SK-N-SH treated with all-trans-retinoic acid at 6 μM for 48 hours (cell line): Measurements from ENCODE around the gene NDUFS8.

ENCODE experiments used
- ATAC-seq: fragments of 200-7000 bp; cut with Tn5 transposase; 3 replicates; pipeline ENCODE4 v1.9.1; 2020; ENCODE audit warnings: mild to moderate bottlenecking, moderate library complexity
- ARNTL ChIP-seq: fragments of 450-650 bp; formaldehyde crosslinking; IDR thresholded peaks from 2 replicates; pipeline ENCODE4 v1.5.0; 2020; ENCODE audit warnings: low read depth, mild to moderate bottlenecking, moderate library complexity, borderline replicate concordance
- BACH2 ChIP-seq: fragments of 250-450 bp; sonication (Bioruptor Pico); IDR thresholded peaks from 2 replicates; pipeline ENCODE4 v1.9.0; 2021; ENCODE audit warnings: mild to moderate bottlenecking, borderline replicate concordance
- CREB5 ChIP-seq: fragments of 250-450 bp; sonication (Bioruptor Pico); IDR thresholded peaks from 2 replicates; pipeline ENCODE4 v1.5.1; 2020; ENCODE audit warnings: low read depth, mild to moderate bottlenecking, moderate library complexity
- CSDC2 ChIP-seq: fragments of 250-450 bp; sonication (Bioruptor Pico); IDR thresholded peaks from 2 replicates; pipeline ENCODE4 v1.5.0; 2020; ENCODE audit warnings: mild to moderate bottlenecking, moderate library complexity
- ESRRG ChIP-seq: fragments of 250-450 bp; sonication (Bioruptor Pico); IDR thresholded peaks from 2 replicates; pipeline ENCODE4 v1.6.1; 2021; ENCODE audit warnings: mild to moderate bottlenecking
- GLIS3 ChIP-seq: fragments of 250-450 bp; sonication (Bioruptor Pico); IDR thresholded peaks from 2 replicates; pipeline ENCODE4 v1.5.0; 2020; ENCODE audit warnings: mild to moderate bottlenecking, moderate library complexity
- ISL1 ChIP-seq: fragments of 250-450 bp; sonication (Bioruptor Pico); IDR thresholded peaks from 2 replicates; pipeline ENCODE4 v2.1.2; 2022; ENCODE audit warnings: mild to moderate bottlenecking, moderate library complexity
- OSR1 ChIP-seq: fragments of 250-450 bp; sonication (Bioruptor Pico); IDR thresholded peaks from 2 replicates; pipeline ENCODE4 v1.8.0; 2022; ENCODE audit warnings: moderate library complexity, mild to moderate bottlenecking, inconsistent platforms
- PATZ1 ChIP-seq: fragments of 250-450 bp; sonication (Bioruptor Pico); IDR thresholded peaks from 2 replicates; pipeline ENCODE4 v1.8.0; 2020; ENCODE audit warnings: mild to moderate bottlenecking, moderate library complexity, borderline replicate concordance
- POU6F1 ChIP-seq: fragments of 250-450 bp; sonication (Bioruptor Pico); IDR thresholded peaks from 2 replicates; pipeline ENCODE4 v1.8.0; 2021; ENCODE audit warnings: low read depth, mild to moderate bottlenecking, moderate library complexity, borderline replicate concordance
- PPARA ChIP-seq: fragments of 250-450 bp; sonication (Bioruptor Pico); IDR thresholded peaks from 2 replicates; pipeline ENCODE4 v1.5.0; 2020; ENCODE audit warnings: mild to moderate bottlenecking, borderline replicate concordance
- RARB ChIP-seq: fragments of 250-450 bp; sonication (Bioruptor Pico); IDR thresholded peaks from 2 replicates; pipeline ENCODE4 v1.8.0; 2021; ENCODE audit warnings: mild to moderate bottlenecking, moderate library complexity
- SNAI2 ChIP-seq: fragments of 250-450 bp; sonication (Bioruptor Pico); IDR thresholded peaks from 2 replicates; pipeline ENCODE4 v1.5.0; 2020; ENCODE audit warnings: mild to moderate bottlenecking, moderate library complexity
- TCF4 ChIP-seq: fragments of 250-450 bp; sonication (Bioruptor Pico); IDR thresholded peaks from 2 replicates; pipeline ENCODE4 v1.8.0; 2021; ENCODE audit warnings: mild to moderate bottlenecking, moderate library complexity, borderline replicate concordance
- TOX ChIP-seq: fragments of 250-450 bp; sonication (Bioruptor Pico); IDR thresholded peaks from 2 replicates; pipeline ENCODE4 v1.8.0; 2021; ENCODE audit warnings: mild to moderate bottlenecking, moderate library complexity, borderline replicate concordance
- TSHZ2 ChIP-seq: fragments of 250-450 bp; sonication (Bioruptor Pico); IDR thresholded peaks from 2 replicates; pipeline ENCODE4 v1.5.0; 2020; ENCODE audit warnings: mild to moderate bottlenecking, moderate library complexity
- ZFP30 ChIP-seq: fragments of 450-650 bp; formaldehyde crosslinking; IDR thresholded peaks from 2 replicates; pipeline ENCODE4 v1.5.0; 2022; ENCODE audit warnings: mild to moderate bottlenecking, moderate library complexity
- ZNF565 ChIP-seq: fragments of 450-650 bp; formaldehyde crosslinking; conservative IDR thresholded peaks from 2 replicates; pipeline ENCODE4 v1.5.0; 2020; ENCODE audit warnings: low read depth, mild to moderate bottlenecking, moderate library complexity
- ZNF70 ChIP-seq: fragments of 450-650 bp; formaldehyde crosslinking; IDR thresholded peaks from 2 replicates; pipeline ENCODE4 v1.5.0; 2020; ENCODE audit warnings: mild to moderate bottlenecking, moderate library complexity
- ZNF8 ChIP-seq: fragments of 450-650 bp; formaldehyde crosslinking; IDR thresholded peaks from 2 replicates; pipeline ENCODE4 v1.5.0; 2020; ENCODE audit warnings: mild to moderate bottlenecking, moderate library complexity

NDUFS8 gene

GRCh38 chr11:68024508-68024907, 6.0 kb upstream of the NDUFS8 start:
- TF ChIP-seq TCF4 (no peak), PPARA (no peak), BACH2 (CRISPR knock-in tag) (no peak), ARNTL (no peak), ESRRG (CRISPR knock-in tag) (no peak)
- no peak for ATAC-seq

GRCh38 chr11:68025047-68025446, 5.4 kb upstream of the NDUFS8 start:
- TF ChIP-seq BACH2 (CRISPR knock-in tag) (no peak), ZNF565 (CRISPR knock-in tag) (no peak), OSR1 (CRISPR knock-in tag) (no peak), SNAI2 (CRISPR knock-in tag) (no peak), GLIS3 (CRISPR knock-in tag) (no peak), ZNF8 (CRISPR knock-in tag) (no peak), RARB (CRISPR knock-in tag) (no peak), ZFP30 (CRISPR knock-in tag) (no peak)

GRCh38 chr11:68026391-68027105, 3.9 kb upstream of the NDUFS8 start:
- no peak for TF ChIP-seq TSHZ2 (CRISPR knock-in tag)
- no peak for TF ChIP-seq PATZ1 (CRISPR knock-in tag)
- no peak for TF ChIP-seq TOX
- TF ChIP-seq ARNTL, result no peak
- no peak for TF ChIP-seq GLIS3 (CRISPR knock-in tag)
- no peak for TF ChIP-seq ZFP30 (CRISPR knock-in tag)
- no peak for TF ChIP-seq ISL1 (CRISPR knock-in tag)
- no peak for TF ChIP-seq ZNF565 (CRISPR knock-in tag)
- TF ChIP-seq ZNF70, result no peak
- TF ChIP-seq RARB (CRISPR knock-in tag), result no peak
- TF ChIP-seq POU6F1 (CRISPR knock-in tag), result no peak
- no peak for TF ChIP-seq CREB5 (CRISPR knock-in tag)
- no peak for TF ChIP-seq OSR1 (CRISPR knock-in tag)
- TF ChIP-seq SNAI2 (CRISPR knock-in tag), result no peak
- TF ChIP-seq ZNF8 (CRISPR knock-in tag), result no peak
- TF ChIP-seq CSDC2 (CRISPR knock-in tag), result no peak
- no peak for TF ChIP-seq PPARA
- ATAC-seq, result no peak

More at GRCh38 chr11:68025047-68025446, 5.4 kb upstream of the NDUFS8 start:
- ATAC-seq, result no peak

- no peak for ATAC-seq
- TF ChIP-seq BACH2 (CRISPR knock-in tag) (no peak), TSHZ2 (CRISPR knock-in tag) (no peak), OSR1 (CRISPR knock-in tag) (no peak), PATZ1 (CRISPR knock-in tag) (no peak), CREB5 (CRISPR knock-in tag) (no peak)
Observed at GRCh38 chr11:68027667-68028066, 2.8 kb upstream of the NDUFS8 start.
